NCI-H526 (cell line): ENCODE results near the gene DNAI4.
"Not testable (repeated sequence)": the region's sequence is repeated elsewhere in the genome, so short reads cannot be mapped to it uniquely, and the experiment has no call there.

Source experiments
- DNase-seq, 2 experiments: peaks; one replicate each; lab custom pipeline; 2025; lab: John Stamatoyannopoulos, UW

DNAI4 gene

DNA sequence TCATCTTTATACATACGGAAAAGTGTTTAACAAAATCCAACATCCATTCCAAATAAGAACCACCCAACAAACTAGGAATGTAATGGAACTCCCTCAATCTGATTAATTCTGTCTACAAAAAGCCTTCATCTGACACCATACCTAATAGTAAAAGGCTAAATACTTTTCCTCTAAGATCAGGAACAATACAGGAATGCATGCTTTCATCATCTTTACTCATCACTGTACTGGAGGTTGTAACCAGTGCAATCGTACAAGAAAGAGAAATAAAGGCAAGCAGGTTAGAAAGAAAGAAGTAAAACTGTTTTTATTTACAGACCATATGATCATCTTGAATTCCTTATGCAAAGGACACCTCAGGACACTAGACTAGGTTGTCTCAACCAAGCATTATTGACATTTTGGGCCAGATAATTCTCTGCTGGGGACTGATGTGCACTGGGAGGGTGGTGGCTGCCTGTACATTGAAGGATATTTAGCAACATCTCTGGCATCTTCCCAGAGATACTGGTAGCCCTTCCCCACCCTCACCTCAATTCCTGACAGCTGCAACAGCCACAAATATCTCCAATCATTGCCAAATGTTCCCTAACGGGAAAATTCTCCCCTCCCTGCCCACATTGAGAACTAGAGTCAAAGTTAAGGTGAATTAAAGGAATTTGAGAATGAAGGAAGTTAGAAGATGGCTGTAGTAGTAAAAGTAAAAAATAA is 93.0 kb downstream of the DNAI4 start:
- DNase-seq, result no peak

DNA sequence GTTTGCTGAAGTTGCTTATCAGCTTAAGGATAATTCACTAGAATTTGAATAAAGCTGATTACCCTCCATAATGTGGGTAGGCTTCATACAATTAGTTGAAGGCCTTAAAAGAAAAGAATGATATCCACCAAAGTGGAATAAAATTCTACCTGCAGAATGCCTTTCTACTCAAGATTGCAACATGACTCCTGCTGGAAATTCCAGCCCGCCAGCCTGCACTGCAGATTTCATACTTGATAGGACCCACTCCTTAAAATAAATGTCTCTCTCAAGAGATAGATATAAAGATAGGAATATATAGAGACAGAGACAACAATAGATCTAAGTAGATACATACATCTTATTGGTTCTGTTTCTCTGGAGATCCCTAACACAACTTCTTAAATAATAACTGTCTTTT is 99.9 kb downstream of the DNAI4 start:
- no peak for DNase-seq

DNA sequence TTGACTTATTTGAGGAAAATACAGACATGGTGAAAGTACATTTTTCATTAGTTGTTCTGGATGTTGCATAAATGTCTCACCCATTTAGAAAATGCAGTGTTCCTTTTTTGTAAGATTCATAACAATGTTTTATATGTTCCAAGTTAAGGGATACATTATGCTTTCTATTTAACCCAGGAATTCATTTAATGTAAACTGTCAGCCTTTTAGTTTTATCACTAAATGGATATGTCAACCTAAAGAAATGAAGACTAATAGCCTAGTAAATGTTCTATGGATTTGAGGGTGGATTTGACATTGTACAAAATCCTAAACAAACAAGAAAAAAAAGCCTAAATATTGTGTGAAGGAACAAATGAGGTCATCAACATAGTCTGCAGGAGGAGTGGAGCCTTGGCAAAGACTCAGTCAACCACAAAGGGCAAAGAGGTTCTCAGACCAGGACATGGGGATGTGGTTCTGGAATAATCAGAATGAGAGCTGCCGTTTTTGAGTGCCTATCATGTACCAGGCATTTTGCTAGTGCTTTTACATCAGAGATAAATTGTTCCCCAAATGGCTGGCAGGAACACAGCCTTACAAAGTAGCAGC is 114.8 kb downstream of the DNAI4 start:
- no peak for DNase-seq

DNA sequence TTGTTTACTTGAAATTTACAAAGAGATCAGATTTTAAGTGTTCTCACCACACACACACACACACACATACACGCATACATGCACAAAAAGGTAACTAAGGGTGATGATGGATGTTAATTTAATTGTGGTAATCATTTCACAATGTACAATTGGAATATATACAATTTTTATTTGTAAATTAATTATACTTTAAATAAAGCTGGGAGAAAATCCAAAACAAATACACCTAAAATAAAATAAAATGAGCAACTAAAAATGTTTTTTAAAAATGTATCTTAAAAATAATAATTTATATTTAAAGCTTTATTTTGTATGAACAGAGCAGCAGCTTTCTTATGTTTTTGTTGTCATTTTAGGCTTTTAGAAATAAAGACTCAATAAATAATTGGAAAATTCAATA is 115.4 kb downstream of the DNAI4 start:
- DNase-seq, result no peak

DNA sequence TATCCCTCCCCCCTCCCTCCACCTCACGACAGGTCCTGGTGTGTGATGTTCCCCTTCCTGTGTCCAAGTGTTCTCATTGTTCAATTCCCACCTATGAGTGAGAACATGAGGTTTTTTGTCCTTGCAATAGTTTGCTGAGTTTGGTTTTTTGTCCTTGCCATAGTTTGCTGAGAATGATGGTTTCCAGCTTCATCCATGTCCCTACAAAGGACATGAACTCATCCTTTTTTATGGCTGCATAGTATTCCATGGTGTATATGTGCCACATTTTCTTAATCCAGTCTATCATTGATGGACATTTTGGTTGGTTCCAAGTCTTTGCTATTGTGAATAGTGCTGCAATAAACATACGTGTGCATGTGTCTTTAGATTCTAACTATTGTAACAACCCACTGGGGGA is 128.8 kb downstream of the DNAI4 start:
- not testable (repeated sequence) for DNase-seq

DNA sequence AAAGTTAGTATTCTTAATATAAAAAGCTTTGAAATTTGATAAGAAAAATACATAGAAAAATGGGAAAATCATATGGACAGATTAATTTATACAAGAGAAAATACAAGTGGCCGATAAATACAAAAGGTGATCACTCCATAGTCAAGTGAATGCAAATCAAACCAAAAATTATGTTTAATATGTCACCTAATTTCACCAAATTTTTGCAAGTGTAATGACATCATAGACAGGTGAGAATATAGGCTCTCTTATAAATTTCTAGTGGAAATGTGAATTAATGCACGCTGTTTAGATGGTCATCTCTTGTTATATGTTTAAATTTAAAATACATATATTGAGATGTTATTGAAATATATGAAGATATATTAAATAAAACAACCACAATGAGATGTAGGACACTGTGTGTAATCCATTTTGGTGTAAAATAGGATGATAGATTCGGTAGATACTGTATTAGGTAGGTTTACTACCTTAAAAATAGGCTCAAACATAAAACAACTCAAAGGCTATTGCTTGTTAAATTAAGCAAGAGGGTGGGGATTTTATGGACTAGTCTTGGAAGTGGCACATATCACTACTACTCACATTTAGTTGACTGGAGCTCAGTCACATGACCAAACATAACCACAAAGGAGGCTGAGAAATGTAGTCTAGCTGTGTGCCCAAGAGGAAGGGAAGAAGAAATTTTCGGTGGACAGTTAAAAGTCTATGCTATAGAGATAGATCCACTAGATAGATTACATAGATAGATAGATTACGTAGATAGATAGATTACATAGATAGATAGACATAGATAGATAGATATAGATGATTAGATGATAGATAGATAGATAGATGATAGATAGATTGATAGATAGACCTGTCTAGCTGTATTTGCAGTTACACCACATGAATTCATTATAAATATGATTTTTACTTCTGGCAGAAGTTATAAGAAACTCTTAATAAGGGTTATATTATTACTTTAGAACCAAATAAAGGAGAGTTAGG is 132.7 kb downstream of the DNAI4 start:
- DNase-seq, result no peak

DNA sequence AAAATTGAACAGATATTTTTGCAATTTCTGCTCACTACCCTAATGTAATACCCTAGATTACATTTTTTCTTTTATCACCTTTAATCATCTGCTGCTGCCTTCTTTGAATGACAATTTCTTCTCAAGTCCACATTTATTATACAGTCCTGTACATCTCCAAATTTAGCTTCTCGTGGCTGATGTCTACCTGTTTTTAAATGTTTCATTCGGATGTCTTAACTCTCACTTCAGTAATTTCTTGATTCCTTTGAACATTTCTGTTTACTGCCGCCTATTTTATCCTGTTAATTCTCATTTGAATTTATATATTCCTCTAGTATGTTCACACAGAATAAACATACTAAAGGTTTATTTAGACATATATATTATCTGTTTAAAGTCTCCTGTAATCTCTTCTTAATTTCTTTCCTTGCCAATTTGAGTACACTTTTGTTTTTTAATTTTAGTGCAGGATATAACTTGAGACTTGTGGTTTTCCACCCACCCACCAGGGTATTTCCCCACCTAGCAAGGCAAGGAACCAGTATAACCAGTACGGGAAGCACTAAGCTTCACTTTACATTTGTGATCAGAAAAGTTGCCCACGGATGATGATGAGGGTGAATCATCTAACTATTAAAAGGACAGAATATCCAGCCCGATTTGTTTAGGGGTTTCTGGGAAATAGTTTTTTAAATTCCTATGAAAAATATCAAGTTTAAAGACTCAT is 136.3 kb downstream of the DNAI4 start:
- DNase-seq, result no peak

DNA sequence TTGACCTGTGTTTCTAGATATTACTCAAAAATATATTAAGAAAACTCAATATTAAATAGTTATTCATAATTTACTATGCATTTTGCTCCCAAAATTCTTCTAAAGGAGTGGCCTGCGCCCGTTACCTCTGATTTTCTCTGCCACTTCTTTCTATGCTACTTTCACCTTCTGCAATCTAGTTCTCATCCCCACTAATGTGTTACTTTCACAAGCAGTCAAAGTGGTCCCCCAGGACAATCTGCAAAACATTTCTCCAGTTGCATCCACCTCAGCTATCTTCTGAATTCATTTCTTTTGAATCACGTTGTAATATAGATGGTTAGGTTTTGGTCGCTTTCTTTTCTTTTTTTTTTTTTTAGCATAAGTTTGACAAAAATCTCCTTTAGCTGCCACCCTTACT is 137.0 kb downstream of the DNAI4 start:
- DNase-seq, result no peak

DNA sequence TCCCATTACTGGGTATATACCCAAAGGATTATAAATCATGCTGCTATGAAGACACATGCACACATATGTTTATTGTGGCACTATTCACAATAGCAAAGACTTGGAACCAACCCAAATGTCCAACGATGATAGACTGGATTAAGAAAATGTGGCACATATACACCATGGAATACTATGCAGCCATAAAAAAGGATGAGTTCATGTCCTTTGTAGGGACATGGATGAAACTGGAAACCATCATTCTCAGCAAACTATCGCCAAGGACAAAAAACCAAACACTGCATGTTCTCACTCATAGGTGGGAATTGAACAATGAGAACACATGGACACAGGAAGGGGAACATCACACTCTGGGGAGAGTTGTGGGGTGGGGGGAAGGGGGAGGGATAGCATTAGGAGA is 138.9 kb downstream of the DNAI4 start:
- not testable (repeated sequence) for DNase-seq

DNA sequence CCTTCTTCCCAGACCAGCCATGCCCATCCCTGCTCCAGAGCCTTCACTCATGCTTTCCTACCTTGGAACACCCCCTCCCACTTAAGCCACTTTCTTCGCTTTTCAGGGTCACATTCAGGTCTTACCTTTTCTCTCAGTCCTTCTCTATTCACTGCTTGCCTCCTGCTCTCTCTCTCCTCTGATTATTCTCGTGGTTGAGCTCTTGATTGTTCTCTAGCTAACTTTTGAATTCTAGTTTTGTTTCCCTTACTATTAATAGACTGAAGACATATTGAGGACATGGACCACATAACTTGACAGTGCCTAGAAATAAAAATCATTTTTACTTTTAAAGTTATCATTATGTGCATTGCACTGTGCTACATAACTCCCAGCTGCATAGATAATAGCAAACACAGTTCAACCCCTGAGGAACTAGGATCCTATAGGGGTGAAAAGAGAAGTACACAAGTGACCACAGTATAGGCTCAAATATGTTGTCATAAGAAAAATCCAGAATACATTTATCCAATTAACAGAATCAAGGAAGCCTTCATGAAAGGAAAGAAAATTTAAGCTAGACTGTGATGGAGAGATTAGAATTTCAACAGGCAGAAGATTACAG is 145.1 kb downstream of the DNAI4 start:
- DNase-seq, result no peak

DNA sequence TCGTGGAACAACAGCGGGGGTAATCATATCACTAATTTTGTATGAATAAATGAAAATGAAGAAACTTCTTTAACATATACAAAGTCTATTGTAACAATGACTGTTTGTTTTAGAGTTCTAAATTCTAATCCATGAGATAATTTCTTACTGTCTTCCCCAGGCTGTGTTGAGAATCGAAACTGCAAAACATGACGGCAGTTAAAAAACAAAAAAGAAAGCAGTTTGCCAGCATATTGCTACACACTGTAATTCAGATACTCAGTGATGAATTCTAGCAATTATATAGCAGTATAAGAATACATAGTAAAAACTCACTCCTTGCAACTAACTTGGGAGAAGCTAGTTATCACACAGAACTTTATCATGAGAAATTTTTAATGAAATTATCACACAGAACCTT is 145.7 kb downstream of the DNAI4 start:
- no peak for DNase-seq

DNA sequence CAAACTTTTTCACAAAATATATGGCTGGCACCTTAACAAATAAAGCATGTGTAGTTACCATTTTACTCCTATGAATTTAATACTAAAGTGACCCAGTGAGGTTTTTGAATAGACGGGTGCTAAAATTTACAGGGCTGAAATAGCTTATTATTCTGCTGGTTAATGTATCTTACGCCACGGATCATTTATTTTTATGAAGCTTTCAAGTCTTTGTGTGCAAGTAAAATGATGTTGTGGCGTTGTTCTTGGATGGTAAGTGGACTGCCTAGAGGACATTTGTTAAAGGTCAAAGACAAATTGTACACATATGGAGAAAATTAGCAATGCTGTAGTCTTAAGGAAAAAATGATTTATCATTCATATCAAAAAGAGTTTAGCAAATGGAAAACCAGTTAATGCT is 146.4 kb downstream of the DNAI4 start:
- DNase-seq, result peak; percentile 31 to 47

DNA sequence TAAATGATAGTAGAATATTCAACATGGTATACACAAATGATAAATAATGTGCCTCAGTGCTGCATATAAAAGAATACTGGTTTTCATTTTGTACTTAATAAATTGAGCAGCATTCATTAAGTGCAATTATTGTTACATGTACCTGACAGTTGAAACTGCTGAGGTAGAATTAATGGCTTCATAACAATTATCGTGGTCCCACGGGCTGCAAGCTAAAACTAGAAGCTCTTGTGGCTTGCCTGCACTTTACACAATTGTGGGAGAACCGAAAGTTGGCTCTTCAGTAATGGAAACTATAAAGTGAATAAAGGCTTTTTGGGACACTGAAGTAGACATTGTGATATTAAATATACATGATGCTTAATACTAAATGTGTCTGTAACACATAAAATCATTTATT is 146.8 kb downstream of the DNAI4 start:
- peak in 1 of 2 experiments; percentile 47 for DNase-seq

DNA sequence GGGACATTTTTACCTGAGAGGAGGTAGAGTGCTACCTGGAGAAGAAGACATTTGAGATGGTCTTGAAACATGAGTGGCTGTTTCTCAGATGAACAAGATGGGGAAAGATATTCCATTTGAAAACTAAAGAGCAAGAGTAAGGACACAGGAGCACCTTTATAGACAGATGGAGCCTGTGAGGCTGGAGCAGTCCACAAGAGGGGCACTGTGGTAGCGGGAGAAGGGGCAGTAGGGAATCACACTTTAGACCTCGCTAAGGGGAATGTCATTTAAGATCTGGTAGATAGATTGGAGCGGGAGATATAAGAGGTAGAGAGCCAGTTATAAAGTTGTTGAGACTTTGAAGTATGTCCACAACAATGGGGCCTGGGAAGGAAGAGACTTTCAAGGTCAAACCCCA is 149.0 kb downstream of the DNAI4 start:
- DNase-seq, result no peak

DNA sequence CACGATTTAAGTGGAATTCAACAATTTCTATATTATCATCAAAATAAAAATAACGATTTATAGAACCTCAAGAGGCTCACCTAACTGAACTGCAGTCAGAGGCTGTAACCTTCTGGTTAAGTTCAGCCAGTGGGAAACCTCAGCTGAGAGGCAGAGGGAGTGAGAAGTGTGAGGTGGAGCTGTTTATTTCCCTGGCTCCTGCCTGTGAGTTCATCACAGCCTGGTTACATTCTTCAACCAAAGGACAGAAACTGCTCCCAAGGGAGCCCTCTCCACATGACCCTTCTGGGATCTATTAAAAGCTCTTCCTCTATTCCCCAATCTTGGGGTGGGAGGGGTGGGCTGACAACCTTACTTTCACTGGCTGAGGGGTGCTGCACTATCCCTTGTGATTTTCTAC is 150.2 kb downstream of the DNAI4 start:
- peak in 1 of 2 experiments; percentile 4 for DNase-seq

DNA sequence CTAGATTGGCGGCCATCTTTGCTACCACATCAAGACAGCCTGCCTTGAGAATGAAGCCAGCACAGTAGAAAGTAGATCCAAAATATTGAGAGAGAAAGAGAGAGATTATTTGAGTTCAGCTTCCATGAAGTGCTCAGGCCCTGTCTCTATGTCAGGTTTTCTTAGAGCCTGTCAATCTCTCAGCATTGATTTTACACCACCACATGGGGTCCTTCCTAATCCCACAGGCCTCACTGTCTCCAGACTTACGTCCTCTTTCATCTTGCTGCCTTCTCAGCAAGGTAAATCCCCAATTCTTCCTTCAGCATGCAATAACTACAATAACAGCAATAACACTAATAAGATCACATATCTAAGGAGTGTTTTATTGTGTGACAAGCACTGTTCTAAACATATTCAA is 151.4 kb downstream of the DNAI4 start:
- no peak for DNase-seq

DNA sequence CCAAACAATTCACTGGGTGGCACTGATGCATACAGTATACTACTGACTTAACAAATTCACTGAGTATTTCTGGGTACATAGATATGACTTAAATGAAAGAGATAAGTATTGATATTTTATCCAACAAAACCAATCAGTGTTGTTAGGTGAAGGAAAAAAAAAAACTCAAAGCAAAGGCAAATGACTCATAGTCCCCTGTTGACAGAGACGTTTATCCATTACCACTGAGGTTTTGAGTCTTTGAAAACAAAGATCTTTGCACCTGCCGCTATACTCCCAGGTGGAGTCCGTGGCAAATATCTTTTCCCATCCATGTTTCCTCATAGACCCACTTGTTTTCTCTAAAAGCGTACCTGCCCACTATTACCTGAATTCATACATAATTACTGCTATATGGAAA is 154.0 kb downstream of the DNAI4 start:
- DNase-seq, result no peak

DNA sequence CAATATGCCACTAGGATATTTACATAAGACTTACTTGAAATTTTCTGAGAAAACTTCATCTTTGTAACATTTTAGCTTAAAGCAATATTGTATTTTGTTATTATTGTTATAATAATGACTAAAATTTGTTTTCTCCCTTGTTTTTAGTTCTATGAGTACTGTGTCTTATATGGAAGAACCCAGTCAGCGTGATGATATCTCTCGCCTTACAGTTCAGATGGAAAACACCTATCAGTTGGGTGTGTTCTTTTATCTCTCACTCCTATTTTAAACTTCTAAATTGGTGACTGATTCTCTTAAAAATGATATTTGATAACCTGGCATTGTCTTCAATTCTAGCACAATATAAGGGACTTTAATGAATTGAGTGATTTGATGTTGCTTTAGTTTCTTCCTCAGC is 154.4 kb downstream of the DNAI4 start:
- DNase-seq, result no peak

DNA sequence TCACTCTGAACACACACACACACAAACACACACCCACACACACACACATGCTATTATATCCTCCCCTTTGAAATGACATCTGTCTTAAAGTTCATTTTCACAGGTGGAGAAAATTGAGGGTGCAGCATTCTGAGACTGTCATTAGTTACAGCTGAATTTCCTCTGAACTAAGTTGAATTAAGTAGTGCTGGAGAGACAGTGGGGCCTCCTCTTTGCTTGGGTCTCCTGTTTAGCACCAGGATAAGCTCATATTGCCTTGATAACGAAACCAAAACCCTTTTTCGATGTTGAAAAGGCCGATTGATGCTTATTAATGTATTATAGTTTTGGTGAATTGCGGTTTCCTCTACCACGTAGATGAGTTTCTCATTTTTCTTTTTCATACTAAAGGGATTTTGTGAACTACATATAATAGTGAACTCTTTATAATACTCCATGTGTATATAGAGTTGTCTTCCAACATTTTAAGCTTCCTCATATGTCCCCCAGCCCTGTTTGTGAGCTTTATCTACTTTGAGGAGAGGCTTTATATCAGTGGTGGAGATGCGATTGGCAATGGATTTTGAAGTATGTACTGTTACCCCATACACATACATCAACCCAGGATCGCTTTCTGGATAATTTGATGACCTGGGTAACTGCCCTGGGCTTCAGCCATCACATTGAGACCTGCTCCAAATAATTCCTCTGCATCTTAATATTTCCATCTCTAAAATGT is 155.0 kb downstream of the DNAI4 start:
- DNase-seq, result no peak

DNA sequence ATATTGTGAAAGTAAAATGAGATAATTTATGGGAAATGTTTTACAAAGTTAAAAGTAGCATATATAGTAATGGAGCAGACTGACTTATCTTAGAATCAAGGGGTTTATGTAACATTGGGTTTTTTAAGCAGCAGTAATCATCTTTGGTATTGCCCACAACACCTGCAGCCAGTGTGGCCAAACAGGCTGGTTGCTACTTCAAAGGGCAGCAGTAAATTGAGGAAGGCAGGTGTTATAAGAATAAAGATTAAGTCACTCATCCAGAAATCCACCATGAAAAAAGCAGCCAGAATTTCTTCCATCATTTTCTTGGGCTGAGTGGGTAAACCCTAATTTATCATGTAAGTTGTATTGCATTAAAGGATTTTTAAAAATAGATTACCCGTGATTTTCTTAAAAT is 155.7 kb downstream of the DNAI4 start:
- DNase-seq, result no peak

DNA sequence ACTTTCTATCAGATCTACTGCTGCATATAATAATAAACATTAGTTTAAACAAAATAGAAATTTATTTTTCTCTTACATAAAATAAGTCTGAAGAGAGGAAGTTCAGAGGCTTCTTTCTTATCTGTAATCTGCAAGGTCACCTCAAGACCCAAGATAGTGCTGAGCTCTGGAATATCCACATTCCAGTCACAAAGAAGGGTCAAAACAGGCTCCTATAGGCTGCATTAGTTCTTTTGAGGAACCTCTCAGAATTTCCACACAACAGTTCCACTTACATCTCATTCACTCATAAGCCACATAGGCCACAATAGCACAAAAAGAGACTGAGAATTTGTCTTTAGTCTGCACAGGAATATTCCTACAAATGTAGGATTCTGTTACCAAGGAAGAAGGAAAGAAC is 157.0 kb downstream of the DNAI4 start:
- no peak for DNase-seq
